GM23248 (cell line): ENCODE measurements around the gene TCF4. TPM values are rescaled to one million over a fixed set of nuclear protein-coding genes. Genes with fewer than 3 reads are reported as not detected.

Source experiments
- DNase-seq: peaks from one replicate; pipeline ENCODE4 v3.0.0-alpha.2; 2015
- H2AFZ ChIP-seq: fragments of 200-600 bp; sonication (generic); 2 replicates; pipeline ENCODE4 v1.6.1; 2016; ENCODE audit warnings: antibody characterized with exemption
- H3F3A ChIP-seq: fragments of 200-600 bp; sonication (generic); 2 replicates; pipeline ENCODE4 v1.6.1; 2016; ENCODE audit warnings: mild to moderate bottlenecking, antibody characterized with exemption, mixed run types; ENCODE audit not compliant: insufficient read depth
- H3K27ac ChIP-seq: fragments of 200-600 bp; sonication (generic); 2 replicates; pipeline ENCODE4 v1.5.1; 2016; ENCODE audit warnings: mild to moderate bottlenecking
- H3K27me3 ChIP-seq: fragments of 200-600 bp; sonication (generic); replicated peaks from 2 replicates; pipeline ENCODE4 v1.6.1; 2016; ENCODE audit warnings: mild to moderate bottlenecking; ENCODE audit not compliant: insufficient read depth
- H3K36me3 ChIP-seq: fragments of 200-600 bp; sonication (generic); 2 replicates; pipeline ENCODE4 v1.6.1; 2016; ENCODE audit warnings: low read depth, mild to moderate bottlenecking
- H3K4me1 ChIP-seq: fragments of 200-600 bp; sonication (generic); 2 replicates; pipeline ENCODE4 v1.6.1; 2016; ENCODE audit warnings: mild to moderate bottlenecking; ENCODE audit not compliant: insufficient read depth
- H3K4me2 ChIP-seq: fragments of 200-600 bp; sonication (generic); one replicate; pipeline ENCODE4 v1.6.1; 2016; ENCODE audit warnings: mild to moderate bottlenecking; ENCODE audit not compliant: unreplicated experiment
- H3K4me3 ChIP-seq: fragments of 200-600 bp; sonication (generic); 2 replicates; pipeline ENCODE4 v1.5.1; 2016; ENCODE audit warnings: mild to moderate bottlenecking
- H3K79me2 ChIP-seq: fragments of 200-600 bp; sonication (generic); 2 replicates; pipeline ENCODE4 v1.6.1; 2016; ENCODE audit warnings: mild to moderate bottlenecking; ENCODE audit not compliant: insufficient read depth
- H3K9ac ChIP-seq: fragments of 200-600 bp; sonication (generic); 2 replicates; pipeline ENCODE4 v1.6.1; 2016; ENCODE audit warnings: mild to moderate bottlenecking
- H3K9me2 ChIP-seq: fragments of 200-600 bp; sonication (generic); 2 replicates; pipeline ENCODE4 v1.6.1; 2016; ENCODE audit warnings: mixed run types, mild to moderate bottlenecking, moderate library complexity; ENCODE audit not compliant: insufficient read depth
- H3K9me3 ChIP-seq: fragments of 200-600 bp; sonication (generic); one replicate; pipeline ENCODE4 v1.6.1; 2017; ENCODE audit warnings: low read depth
- H4K20me1 ChIP-seq: fragments of 200-600 bp; sonication (generic); 2 replicates; pipeline ENCODE4 v1.6.0; 2016; ENCODE audit not compliant: insufficient read depth
- EZH2 ChIP-seq: fragments of 200-600 bp; sonication (generic); IDR thresholded peaks from 2 replicates; pipeline ENCODE4 v1.6.1; 2018; ENCODE audit warnings: antibody characterized with exemption, mild to moderate bottlenecking; ENCODE audit not compliant: insufficient read depth, poor library complexity, severe bottlenecking
- EZH2phosphoT487 ChIP-seq: fragments of 200-600 bp; sonication (generic); IDR thresholded peaks from 2 replicates; pipeline ENCODE4 v1.6.1; 2018; ENCODE audit warnings: antibody characterized with exemption, moderate library complexity, mild to moderate bottlenecking, low read depth; ENCODE audit not compliant: insufficient read depth
- WGBS, 2 experiments: methylation state at CpG; one replicate each; pipeline ENCODE4 v1.1.6; 2015 to 2017; ENCODE audit warnings: low lambda C conversion rate in 2 of 2, low coverage in 1 of 2; ENCODE audit errors: missing lambda C conversion rate in 2 of 2; 5-methylcytosine and 5-hydroxymethylcytosine counted together
- in situ Hi-C: fragments of 300-500 bp; cut with MboI; formaldehyde crosslinking; loops from 2 replicates; pipeline ENCODE4 v1.15.0; 2020
- polyA plus RNA-seq: library from polyadenylated mRNA; unstranded; fragments of >200 nt; fragmentation: Nextera tagmentation; extraction: Ambion mirVana; gene quantifications from 2 replicates; pipeline ENCODE4 v1.2.1, GENCODE V29; 2016
- total RNA-seq: library from RNA; depleted of rRNA; stranded (reverse); fragments of >200 nt; shearing (Covaris generic); gene quantifications from 2 replicates; pipeline ENCODE4 v1.2.3, GENCODE V29; 2014

Gene TCF4
- total and polyA plus RNA-seq, 2 experiments from 2014 or later, result 54.5 to 59.3 TPM

DNA sequence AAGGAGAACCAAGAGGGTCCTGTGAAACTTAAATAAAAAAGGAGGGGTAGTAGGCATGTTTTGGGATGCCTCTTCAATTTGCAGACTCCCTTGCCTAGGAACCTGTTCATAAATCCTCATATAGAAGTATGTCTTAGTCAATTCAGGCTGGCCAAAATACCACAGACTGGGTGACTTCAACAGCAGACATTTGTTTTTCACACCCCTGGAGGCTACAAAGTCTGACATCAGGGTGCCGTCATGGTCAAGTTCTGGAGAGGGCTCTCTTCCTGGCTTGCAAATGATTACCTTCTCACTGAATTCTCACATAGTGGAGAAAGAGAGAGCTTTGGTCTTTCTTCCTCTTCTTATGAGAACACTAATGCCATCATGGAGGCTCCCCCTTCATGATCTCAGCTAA, 4.1 kb upstream of the TCF4 start:
- no peak overlapping the region for H2AFZ ChIP-seq
- 50 to 88% methylated on average over 1 of the region's 1 CpG for WGBS, 2 experiments
- no peaks in the 10 kb centered on the region for H3K9me2 ChIP-seq
- no peaks in the 10 kb centered on the region for H3K36me3 ChIP-seq
- H3K79me2 ChIP-seq, result peaks cover 17% of the 10 kb centered on the region; the same call in 1 of the 2 replicates
- peaks cover 4% of the 10 kb centered on the region; the same call in 1 of the 2 replicates for H3K4me1 ChIP-seq
- TF ChIP-seq EZH2phosphoT487 (no peak), EZH2 (no peak)
- H3K4me3 ChIP-seq, result no peak overlapping the region
- H4K20me1 ChIP-seq, result no peaks in the 10 kb centered on the region
- H3K27ac ChIP-seq, result 0 out of 2 replicates have a peak overlapping the region, but pooled peaks have one; percentile 3
- peak; percentile 33 for DNase-seq
- in situ Hi-C loops, result no loop called here
- no peak overlapping the region for H3K4me2 ChIP-seq
- peaks cover 13% of the 10 kb centered on the region for H3F3A ChIP-seq
- H3K9me3 ChIP-seq, result no peaks in the 10 kb centered on the region
- no peaks in the 10 kb centered on the region for H3K27me3 ChIP-seq
- H3K9ac ChIP-seq, result no peak overlapping the region

DNA sequence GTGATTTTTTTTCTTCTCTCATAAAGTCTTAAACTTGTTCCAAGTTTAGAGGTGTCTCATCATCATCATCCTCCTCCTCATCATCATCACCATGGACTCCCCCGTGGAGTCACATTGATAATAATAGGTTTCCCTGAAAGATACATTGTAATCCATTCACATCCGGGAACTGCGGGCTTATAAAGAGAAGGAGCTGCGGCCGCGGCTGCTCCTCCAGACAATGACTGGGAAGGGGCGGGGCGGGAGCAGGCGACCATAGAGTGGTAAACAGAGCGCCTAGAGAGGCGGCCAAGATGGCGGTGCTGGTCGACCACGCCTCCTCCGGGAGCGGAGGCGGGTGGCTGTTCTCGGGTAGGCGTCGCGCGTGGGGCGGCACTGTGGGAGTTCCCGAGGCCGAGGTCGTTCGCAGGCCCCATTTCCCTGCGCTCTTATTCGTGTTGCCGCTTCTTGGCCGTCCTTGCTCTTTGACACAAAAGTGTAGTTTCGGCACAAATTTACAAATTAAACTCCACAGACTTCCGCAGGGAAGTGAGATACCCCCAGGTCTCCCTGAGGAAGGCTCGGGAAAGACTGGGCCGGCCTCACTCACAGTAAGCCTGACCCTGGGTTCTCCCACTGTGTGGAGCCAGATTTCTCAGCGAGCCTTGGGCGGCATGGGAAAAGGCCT, 1.8 kb upstream of the TCF4 start:
- no peaks in the 10 kb centered on the region for H3K27me3 ChIP-seq
- DNase-seq, result peak; percentile 98
- H3K9me2 ChIP-seq, result no peaks in the 10 kb centered on the region
- TF ChIP-seq EZH2phosphoT487, result no peak
- no peak for TF ChIP-seq EZH2
- peaks cover 18% of the 10 kb centered on the region for H3F3A ChIP-seq
- H3K4me1 ChIP-seq, result peaks cover 15% of the 10 kb centered on the region
- H2AFZ ChIP-seq, result peak overlapping the region; percentile 98
- H3K4me3 ChIP-seq, result peak overlapping the region; percentile 88
- 1 to 2% methylated on average over 35 to 36 of the region's 37 CpGs for WGBS, 2 experiments
- peaks cover 39% of the 10 kb centered on the region for H3K79me2 ChIP-seq
- no peaks in the 10 kb centered on the region for H4K20me1 ChIP-seq
- in situ Hi-C loops, result loop anchor here (10.0 kb wide), 2 partner anchors 265 to 985 kb away; no protein-coding TSS in a partner anchor
- H3K9me3 ChIP-seq, result no peaks in the 10 kb centered on the region
- H3K9ac ChIP-seq, result peak overlapping the region; percentile 89
- peak overlapping the region; percentile 98 for H3K4me2 ChIP-seq
- H3K36me3 ChIP-seq, result no peaks in the 10 kb centered on the region
- peak overlapping the region; percentile 88 for H3K27ac ChIP-seq

DNA sequence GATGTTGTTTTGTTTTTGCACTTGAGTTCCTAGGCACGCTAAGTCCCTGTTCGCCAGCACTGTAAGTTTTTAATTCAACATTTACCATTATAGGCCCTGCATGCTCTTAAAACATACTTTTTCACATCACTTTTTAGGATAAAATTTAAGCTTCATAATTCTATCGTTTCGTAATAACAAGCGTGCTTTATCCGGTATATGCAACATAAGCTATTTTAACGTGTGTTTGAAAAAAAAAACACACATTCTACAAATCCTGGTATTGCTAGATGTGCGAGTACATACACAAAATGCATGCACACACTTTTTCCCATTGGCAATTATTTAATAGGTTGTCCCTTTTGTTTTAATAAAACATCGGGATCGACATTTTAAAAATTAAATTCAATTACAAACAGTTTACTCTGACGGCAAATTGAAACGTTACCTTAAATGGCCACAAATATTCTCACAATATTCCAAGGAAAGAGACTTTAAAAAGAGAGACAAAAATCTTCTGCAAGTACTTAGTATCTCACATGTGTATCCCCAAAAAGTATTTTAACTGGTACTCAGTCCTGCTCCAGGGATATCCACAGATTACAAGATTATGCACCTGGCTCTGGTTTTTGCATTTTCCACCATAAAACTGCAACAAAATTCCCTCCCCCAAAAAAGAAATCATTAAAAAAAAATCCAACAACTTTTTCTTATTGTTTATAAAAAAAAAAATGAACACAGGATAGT, 1.0 kb upstream of the TCF4 start:
- no peaks in the 10 kb centered on the region for H4K20me1 ChIP-seq
- H3K27me3 ChIP-seq, result no peaks in the 10 kb centered on the region
- no peaks in the 10 kb centered on the region for H3K9me3 ChIP-seq
- H3K4me1 ChIP-seq, result peaks cover 21% of the 10 kb centered on the region
- no peaks in the 10 kb centered on the region; the same call in 1 of the 2 replicates for H3K36me3 ChIP-seq
- H2AFZ ChIP-seq, result peak overlapping the region; percentile 98
- peak overlapping the region; percentile 89 for H3K9ac ChIP-seq
- peak overlapping the region; percentile 88 for H3K4me3 ChIP-seq
- peak; percentile 62 for DNase-seq
- TF ChIP-seq EZH2phosphoT487 (no peak), EZH2 (no peak)
- in situ Hi-C loops, result loop anchor here (10.0 kb wide), 2 partner anchors 266 to 986 kb away; no protein-coding TSS in a partner anchor
- no peaks in the 10 kb centered on the region for H3K9me2 ChIP-seq
- peaks cover 46% of the 10 kb centered on the region for H3K79me2 ChIP-seq
- H3K4me2 ChIP-seq, result peak overlapping the region; percentile 98
- peaks cover 18% of the 10 kb centered on the region for H3F3A ChIP-seq
- H3K27ac ChIP-seq, result peak overlapping the region; percentile 88
- 0 to 1% methylated on average over 12 of the region's 12 CpGs for WGBS, 2 experiments

DNA sequence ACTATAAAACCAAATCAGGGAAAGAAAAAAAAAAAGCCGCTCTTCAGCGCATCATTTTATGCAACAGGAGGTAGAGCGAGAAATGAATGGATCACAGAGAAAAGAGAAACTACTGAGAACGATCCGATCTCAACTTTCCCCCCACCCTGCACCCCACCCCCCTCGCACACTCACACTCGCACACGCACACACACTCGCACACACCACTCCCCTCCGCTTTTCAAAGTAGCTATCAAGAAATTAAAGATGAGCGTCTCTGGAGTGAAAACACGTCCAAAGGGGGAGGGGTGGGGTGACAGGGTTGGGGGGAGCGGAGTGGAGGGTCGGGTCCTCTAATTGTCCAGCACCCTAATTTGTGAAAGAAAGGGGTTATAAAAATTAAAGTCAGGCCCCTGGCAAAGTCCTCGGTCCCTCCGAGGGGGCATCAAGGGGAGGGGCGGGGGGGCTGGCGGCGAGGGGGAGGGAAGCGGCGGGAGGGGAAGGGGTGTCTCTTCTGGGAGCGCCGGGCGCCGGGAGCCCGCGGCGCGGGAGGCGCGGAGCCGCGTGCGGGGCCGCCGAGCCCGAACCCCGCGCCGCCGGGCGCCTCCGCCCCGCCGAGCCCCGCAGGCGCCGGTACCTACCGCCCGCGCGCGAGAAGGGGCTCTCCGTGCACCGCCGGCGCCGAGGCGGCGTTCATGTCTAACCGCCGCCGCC, 428 bp downstream of the TCF4 start:
- H2AFZ ChIP-seq, result peak overlapping the region; percentile 98
- H3K4me2 ChIP-seq, result peak overlapping the region; percentile 98

More for the DNA sequence above, 428 bp downstream of the TCF4 start:
- Histone ChIP-seq H3F3A (peaks cover 18% of the 10 kb centered on the region), H3K79me2 (peaks cover 61% of the 10 kb centered on the region), H3K9me3 (no peaks in the 10 kb centered on the region), H3K9me2 (no peaks in the 10 kb centered on the region), H3K27ac (peak overlapping the region; percentile 88), H3K27me3 (no peaks in the 10 kb centered on the region), H3K9ac (peak overlapping the region; percentile 89), H3K4me1 (peaks cover 26% of the 10 kb centered on the region), H3K4me3 (peak overlapping the region; percentile 88), H4K20me1 (no peaks in the 10 kb centered on the region), H3K36me3 (no peaks in the 10 kb centered on the region; the same call in 1 of the 2 replicates)
- TF ChIP-seq EZH2 (no peak), EZH2phosphoT487 (no peak)
- in situ Hi-C loops, result loop anchor here (10.0 kb wide), 2 partner anchors 267 to 987 kb away; no protein-coding TSS in a partner anchor
- peak; percentile 60 for DNase-seq
- WGBS, 2 experiments, result 1 to 2% methylated on average over 13 to 46 of the region's 63 CpGs
